UCSD-AML1 (cell line): Measurements from ENCODE around the gene TNFRSF1B.

Experiments used
- DNase-seq: peaks from one replicate; lab custom pipeline; 2025; ENCODE audit not compliant: unreplicated experiment; lab: John Stamatoyannopoulos, UW

TNFRSF1B gene

DNA sequence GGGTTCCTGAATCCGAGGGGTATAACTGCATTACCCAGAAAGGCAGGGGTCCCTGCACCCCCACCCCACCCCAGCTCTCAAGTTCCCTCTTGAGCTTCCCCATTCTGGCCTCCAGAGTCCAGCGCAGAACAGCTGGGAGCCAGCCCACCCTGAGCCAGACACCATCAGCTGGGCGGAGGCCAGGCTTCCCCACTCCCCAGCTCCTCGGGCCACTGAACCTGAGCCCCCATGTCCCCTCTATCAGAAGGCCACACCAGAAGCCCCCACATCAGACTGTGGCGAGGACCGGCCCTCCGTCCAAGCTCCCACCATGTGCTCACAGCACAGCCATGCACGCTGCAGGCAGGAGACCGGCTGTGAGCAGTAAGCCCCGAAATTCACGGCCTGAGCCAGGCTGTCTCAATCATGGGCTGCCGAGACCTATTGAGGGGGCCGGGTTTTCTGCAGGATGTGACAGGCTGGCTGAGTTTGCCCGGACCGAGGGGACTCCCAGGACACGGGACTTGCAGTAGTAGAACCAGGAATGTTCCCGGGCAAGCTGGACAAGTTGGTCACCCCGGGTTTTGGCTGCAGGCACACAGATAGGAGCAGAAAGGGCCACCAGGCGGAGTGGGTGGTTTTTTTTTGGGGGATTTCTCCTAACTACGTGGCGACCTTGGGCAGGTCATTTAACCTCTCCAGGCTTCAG lies 25.5 kb upstream of the TNFRSF1B start:
- no peak for DNase-seq

DNA sequence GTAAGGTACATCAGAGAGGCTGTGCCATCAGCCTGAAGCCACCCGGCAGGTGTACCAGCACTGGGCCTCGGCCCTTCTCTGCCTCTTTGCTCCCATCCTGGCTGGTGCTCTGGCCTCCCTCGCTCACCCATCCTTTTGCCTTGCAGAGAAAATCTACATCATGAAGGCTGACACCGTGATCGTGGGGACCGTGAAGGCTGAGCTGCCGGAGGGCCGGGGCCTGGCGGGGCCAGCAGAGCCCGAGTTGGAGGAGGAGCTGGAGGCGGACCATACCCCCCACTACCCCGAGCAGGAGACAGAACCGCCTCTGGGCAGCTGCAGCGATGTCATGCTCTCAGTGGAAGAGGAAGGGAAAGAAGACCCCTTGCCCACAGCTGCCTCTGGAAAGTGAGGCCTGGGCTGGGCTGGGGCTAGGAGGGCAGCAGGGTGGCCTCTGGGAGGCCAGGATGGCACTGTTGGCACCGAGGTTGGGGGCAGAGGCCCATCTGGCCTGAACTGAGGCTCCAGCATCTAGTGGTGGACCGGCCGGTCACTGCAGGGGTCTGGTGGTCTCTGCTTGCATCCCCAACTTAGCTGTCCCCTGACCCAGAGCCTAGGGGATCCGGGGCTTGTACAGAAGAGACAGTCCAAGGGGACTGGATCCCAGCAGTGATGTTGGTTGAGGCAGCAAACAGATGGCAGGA lies 24.5 kb upstream of the TNFRSF1B start:
- no peak for DNase-seq

DNA sequence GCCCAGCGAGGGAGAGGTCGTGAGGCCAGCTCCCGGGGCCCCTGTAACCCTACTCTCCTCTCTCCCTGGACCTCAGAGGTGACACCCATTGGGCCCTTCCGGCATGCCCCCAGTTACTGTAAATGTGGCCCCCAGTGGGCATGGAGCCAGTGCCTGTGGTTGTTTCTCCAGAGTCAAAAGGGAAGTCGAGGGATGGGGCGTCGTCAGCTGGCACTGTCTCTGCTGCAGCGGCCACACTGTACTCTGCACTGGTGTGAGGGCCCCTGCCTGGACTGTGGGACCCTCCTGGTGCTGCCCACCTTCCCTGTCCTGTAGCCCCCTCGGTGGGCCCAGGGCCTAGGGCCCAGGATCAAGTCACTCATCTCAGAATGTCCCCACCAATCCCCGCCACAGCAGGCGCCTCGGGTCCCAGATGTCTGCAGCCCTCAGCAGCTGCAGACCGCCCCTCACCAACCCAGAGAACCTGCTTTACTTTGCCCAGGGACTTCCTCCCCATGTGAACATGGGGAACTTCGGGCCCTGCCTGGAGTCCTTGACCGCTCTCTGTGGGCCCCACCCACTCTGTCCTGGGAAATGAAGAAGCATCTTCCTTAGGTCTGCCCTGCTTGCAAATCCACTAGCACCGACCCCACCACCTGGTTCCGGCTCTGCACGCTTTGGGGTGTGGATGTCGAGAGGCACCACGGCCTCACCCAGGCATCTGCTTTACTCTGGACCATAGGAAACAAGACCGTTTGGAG lies 23.7 kb upstream of the TNFRSF1B start:
- DNase-seq, result no peak

DNA sequence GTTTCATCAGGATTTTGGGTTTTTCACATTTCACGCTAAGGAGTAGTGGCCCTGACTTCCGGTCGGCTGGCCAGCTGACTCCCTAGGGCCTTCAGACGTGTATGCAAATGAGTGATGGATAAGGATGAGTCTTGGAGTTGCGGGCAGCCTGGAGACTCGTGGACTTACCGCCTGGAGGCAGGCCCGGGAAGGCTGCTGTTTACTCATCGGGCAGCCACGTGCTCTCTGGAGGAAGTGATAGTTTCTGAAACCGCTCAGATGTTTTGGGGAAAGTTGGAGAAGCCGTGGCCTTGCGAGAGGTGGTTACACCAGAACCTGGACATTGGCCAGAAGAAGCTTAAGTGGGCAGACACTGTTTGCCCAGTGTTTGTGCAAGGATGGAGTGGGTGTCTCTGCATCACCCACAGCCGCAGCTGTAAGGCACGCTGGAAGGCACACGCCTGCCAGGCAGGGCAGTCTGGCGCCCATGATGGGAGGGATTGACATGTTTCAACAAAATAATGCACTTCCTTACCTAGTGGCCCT lies 23.1 kb upstream of the TNFRSF1B start:
- DNase-seq, result peak; percentile 58

DNA sequence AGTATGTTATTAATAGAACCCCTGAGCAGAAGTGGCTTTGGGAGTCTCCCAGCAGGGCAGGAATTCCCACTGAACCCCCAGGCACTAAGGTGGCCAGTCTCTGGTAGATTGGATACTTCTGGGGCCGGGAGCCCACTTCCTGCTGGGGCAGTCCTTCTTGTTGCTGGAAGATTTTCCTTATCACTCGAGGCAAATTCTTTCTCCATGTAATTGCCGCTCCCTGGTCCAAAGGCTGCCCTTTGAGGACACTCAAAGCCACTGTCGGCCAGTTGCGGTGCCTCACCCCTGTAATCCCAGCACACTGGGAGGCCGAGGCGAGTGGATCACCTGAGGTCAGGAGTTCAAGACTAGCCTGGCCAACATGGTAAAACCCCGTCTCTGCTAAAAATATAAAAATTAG lies 22.6 kb upstream of the TNFRSF1B start:
- no peak for DNase-seq

DNA sequence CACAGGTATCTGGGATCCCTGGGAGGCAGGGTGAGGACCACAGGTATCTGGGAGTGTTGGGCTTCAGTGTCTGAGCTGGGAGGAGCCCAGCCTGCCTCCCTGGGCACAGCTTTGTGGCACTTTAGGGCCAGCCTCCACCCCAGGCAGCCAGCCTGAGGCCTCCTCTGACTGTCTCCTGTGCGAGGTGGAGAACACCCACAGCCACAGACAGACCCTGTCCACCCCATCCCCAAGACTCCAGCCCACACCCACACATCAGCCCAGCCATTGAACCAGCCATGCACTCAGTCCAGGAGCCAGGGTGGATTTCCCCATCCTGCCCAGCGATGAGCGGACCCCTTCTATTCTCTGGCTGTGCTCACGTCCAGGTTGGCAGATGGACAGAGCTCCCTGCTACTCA lies 21.8 kb upstream of the TNFRSF1B start:
- no peak for DNase-seq

DNA sequence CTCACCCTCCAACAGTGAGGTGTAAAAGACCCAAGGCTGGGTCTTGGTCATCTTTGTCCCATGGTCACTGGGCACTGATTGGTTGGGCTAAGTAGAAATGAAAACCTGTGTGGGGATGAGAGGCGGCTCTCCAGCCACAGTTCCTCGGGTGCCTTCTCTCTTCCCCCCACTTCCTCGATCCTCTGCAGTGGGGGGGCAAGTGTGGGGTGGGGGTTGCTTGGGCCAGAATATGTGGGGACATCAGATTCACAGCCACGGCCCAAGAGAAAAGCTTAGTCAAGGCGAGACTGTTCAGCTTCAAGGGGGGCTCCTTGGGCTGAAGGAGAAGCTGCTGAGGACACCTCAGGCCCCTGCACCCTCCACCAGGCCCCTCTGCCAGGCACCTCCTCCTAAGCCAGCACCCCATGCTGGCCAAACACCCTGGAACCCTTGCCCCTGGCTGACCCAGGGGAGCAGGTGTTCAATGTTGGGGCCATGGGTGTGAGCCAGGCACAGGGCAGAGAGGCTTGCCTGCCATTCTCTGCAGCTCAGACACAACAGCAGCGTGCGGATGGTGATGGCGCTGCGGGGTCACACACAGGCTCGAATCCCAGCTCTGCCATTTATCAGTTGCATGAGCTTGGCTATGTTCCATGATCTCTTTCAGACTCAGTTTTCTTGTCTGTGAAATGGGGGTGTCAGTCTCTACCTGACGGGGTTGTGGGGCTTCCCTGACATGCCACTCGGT lies 21.0 kb upstream of the TNFRSF1B start:
- DNase-seq, result no peak

DNA sequence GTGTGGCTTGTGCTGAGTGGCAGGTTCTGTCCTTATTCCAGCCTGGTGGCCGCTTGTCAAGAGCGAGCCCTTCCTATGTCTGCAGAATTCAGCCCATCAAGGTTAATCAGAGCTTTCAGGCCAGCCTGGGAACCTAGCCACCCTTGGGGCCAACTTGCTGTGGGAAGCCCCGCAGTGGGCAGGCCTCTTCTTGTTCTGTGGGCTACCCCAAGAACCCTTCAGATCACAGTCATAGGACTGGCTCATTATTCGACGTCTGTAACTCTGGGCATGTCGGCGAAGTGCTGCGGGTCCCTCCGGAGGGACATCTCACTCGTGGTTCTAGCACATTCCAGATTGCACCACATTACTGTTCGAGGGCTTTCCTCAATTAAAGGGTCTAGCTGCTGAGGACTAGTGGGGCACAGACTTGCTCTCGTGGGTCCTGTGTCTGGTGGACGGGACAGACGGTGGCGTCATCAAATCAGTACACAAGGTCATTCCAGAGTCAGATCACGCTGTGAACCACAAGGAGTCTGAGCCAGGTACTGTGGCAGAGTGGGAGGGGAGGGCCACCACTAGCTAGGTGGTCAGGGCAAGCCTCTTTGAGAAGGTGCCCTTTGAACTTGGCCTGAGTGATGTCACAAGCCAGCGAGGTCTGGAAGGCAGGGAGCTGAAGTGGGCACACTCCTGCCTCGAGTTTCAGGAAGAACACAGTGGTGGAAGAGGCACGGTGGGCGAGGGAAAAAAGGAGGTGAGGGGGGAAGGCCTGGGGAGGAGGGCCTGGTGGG lies 20.3 kb upstream of the TNFRSF1B start:
- no peak for DNase-seq

DNA sequence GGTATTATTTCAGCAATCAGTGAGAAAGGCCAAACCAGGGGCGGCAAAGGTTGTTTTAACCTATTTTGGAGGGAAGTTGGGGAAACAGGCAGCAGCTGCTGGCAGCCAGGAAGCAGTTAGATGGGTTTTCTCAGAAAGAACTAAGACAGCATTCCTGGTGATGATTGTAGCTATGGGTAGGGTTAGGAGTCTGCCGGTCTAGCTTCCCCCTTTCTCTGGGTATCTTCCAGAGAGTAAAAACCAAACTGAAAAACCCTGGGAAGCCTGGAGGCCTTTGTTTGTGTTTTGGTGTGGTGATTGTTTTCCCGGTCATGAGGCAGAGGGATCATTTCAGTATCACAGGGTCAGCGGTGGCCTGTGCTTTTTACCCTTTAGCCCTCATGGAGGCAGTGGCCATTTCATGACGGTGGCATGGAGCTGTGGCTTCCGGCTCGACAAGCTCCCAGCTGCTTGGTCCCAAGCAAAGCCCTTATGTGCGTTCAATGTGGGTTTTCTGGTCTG lies 19.5 kb upstream of the TNFRSF1B start:
- no peak for DNase-seq

DNA sequence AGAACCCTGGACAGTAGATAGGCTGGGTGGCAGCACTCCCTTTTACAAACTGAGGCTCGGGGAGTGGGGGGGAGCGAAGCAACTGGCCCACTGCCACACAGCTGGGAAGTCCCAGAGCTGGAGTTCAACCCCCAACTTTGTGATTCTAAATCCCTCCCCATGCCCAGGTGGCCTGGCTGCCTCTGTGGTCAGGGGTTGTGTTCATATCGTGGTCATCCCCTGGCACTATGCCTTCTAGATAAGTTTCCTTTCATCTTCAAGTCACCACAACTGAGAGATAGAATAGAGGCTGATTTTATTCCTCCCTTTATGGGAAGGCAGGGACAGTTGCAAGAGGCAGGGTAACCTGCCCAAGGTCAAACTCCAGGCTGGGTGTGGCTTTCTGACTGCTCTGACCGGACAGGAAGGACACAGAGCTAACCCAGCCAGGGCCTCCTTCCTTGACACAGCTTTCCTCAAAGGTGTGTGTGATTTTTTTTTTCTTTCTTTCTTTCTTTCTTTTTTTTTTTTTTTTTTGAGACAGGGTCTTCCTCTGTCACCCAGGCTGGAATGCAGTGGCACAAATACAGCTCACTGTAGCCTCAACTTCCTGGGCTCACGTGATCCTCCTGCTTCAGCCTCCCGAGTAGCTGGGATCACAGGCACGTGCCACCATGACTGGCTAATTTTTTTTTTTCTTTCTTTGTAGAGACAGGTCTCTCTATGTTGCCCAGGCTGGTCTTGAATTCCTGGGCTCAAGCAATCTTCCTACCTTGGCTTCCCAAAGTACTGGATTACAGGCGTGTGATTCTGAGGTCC lies 18.4 kb upstream of the TNFRSF1B start:
- DNase-seq, result no peak

DNA sequence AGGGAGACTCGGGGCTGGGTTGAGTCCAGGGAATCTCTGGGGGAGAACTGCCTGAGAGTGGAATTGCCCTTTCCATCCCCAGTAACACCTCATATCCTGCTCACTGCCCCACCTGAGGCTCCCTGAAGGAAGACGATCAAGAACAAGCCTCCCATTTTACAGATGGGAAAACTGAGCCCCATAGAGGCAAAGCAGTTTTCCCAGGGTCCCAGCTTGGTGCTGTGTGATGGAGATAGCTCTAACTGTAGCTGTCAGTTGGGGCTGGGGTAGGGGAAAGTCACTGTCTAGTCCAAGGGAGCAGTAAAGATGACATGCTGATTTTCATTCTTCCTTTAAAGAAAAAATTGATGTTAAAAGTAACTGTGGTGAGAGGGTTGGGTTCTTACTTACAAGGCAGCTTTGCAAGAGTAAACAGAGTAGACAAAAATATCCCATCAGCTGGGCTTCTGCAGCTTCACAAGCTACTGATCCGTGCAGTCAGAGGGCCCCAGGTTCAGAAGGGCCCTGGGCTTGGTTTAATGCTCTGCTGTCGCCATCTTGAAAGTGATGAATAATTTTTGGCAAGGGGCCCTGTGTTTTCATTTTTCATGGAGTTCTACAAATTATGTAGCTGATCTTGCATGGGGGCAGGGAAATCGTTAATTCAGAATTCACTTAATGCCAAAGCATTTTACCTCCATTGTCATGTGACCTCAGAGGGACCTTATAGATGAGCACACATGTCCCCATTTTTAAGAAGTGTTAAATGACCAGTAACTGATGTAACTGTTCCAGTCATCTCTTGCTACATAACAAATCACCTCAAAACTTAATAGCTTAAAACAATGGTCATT lies 17.6 kb upstream of the TNFRSF1B start:
- DNase-seq, result no peak

DNA sequence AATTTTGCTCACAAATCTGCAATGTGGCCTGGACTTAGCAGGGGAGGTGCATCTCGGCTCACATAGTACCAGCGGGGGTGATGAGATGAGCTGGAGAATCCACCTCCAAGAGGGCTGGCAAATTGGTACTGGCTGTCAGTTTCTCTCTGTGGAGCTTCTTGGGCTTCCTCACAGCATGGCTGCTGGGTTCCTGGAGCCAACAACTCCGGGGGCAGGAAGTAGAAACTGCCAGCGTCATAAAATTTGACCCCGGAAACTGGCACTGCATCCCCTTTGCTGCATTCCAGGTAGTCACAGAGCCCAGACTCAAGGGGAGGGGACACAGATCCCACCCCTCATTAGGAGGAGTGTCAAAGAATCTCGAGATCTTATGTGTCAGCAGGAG lies 17.0 kb upstream of the TNFRSF1B start:
- no peak for DNase-seq

DNA sequence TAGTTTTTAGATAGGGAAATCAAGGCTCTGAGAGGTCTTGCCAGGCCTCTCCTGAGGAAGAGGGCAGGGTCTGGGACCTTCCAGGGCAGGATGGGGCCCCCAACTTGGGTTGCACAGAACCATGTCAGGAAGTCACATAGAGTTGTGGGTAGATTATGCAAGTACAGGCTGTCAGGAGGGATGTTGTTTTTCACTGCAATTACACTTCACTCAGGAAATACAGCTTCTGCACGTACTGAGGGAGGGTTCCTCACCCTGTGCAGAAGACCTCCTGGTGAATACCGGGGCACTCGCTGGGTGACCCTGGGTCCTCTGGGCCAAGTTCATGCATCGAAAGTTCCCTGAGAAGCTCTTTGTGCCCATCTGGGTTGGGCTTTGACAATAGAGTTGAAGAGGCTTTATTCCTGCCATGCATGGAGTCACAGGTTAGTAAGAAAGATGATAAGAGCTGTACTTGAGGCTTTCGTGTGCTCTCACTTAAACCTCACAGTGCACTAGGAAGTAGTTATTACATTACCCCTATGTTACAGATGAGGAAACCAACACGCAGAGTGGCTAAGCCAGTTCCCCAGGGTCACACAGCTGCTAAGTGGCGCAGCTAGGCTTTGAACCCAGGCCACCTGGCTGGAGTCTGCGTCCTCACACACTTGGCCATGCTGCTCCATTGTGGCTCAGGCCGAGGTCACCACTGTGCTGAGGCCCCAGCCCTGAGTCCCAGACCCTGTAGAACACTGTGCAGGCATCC lies 16.2 kb upstream of the TNFRSF1B start:
- DNase-seq, result peak; percentile 51

DNA sequence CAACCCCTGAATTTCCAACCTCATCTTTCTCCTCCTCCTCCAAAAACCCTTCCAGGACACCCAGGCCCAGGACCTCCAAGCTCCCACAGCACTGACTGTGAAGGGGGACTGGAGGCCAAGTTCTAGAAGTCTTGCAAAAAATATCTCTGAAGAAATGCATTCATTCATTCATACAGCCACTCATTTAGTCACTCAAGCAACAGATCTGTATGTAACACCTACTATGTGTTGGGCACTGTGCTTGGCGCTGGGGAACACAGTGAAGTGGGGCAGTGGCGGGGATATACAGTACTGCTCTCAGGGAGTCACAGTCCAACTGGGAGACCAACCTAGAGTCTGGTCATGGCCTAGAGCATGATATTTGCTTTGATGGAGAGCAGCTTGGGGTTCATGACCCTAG lies 15.3 kb upstream of the TNFRSF1B start:
- DNase-seq, result no peak

DNA sequence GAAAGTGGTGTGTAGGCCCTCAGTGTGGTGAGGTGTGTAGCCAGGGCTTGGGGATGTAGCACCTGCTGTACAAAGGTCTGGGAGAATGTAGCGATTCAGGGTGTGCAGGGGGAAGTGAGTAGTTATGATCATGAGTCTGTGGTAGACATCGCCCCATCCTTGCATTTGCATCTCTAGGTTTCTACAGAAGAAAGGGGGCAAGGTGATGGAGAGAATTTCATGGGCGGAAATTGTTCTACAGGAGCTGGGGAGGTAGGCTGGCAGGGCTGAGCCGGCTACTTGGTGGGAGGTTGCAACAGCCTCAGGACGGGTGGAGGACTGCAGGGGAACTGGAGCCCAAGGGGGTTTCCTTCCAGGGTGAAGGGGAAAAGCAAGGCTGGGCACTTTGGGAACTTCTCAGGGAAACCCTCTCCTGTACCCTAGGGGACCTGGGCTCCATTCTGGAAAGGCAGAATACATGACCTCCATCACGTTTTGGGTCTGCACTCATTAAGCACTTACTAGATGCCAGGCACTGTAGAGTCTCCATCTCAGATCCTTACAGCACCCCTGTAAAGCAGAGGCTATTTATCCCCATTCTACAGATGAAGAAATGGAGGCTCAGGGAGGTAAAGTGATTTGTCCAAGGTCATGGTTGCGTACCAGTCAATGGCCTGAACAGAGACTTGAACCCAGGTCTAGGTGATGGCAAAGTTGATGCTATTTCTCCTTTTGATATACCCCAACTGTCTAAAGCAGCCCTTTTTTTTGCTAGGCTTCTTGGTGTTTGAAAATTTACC lies 14.5 kb upstream of the TNFRSF1B start:
- DNase-seq, result no peak

DNA sequence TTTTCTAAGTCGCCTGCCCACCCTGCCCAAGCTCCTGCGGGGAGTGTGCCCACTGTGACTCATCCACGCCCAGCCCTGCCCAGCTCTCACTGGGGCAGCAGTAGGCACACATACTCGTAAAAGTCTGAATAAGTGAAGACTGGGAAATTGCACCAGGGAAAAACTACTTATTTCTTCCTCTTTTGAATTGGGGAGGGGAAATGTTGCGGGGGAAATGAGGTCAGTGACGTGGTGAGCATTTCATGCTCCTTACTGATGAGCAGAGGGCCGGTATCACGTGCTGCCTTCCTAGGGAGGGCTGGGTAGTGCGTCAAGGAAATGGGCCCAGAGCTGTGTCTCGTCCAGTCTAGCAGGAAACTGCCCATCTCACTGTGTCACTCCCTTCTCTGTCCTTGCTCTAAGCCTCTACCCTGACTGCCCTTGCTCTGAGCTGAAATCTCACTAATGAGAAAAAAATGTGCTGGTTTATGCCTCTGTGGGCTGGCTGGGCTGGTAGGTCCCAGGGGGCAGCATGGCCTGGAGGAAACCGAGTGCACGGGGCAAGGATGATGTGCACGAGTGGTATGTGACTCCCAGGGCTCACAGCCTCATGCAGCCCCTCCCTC lies 13.5 kb upstream of the TNFRSF1B start:
- DNase-seq, result peak; percentile 64

DNA sequence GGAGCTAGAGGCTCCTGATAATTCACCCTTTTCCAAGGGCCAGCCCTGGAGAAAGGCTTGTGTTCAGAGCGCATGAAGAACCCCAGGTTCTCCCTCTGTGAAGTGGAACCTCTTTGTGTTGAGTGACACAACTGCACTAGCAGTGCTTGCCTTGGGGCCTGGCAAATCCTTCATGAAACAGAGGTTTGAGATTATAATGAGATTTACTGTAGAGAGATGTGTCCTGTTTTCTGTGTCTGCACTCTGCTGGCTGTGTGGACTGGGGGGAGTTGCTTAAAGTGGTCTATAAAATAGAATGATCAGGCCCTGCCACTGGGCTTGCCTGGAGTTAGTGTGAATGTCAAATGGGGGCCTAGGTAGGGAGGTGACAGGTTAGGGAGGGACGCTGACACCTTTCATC lies 11.5 kb upstream of the TNFRSF1B start:
- DNase-seq, result no peak
